PFSK-1 (cell line): Measurements from ENCODE around the gene NAP1L1.

Experiments
- FOXP2 ChIP-seq: optimal IDR thresholded peaks from 2 replicates; pipeline ENCODE3; 2011; ENCODE audit warnings: borderline replicate concordance, control low read depth, inconsistent platforms; ENCODE audit not compliant: insufficient read depth; ENCODE audit errors: extremely low read length, extremely low read depth
- POLR2AphosphoS5 ChIP-seq: IDR thresholded peaks from 2 replicates; pipeline ENCODE4 v1.6.1; 2012; ENCODE audit warnings: low read depth, mild to moderate bottlenecking, control low read depth, low read length, moderate library complexity
- SIN3A ChIP-seq: IDR thresholded peaks from 2 replicates; pipeline ENCODE4 v1.6.1; 2012; ENCODE audit warnings: mild to moderate bottlenecking, low read length, moderate library complexity, borderline replicate concordance; ENCODE audit not compliant: insufficient read depth
- TAF1 ChIP-seq: IDR thresholded peaks from 2 replicates; pipeline ENCODE4 v1.6.1; 2012; ENCODE audit warnings: low read length, control low read depth, borderline replicate concordance; ENCODE audit not compliant: insufficient read depth
- TF ChIP-seq, protein P1 (sequence below), 2 experiments: IDR thresholded peaks; 2 replicates each; pipeline versions ENCODE4 v1.6.1 to v1.8.0; 2011 to 2012; ENCODE audit warnings: low read depth in 2 of 2, low read length in 2 of 2, control low read depth in 1 of 2, inconsistent platforms in 1 of 2, mild to moderate bottlenecking in 1 of 2, moderate library complexity in 1 of 2; ENCODE audit not compliant: insufficient read depth in 1 of 2

Gene NAP1L1

GRCh38 chr12:76025601-76026575 is 58.6 kb downstream of the NAP1L1 start:
- TF ChIP-seq TAF1 (no peak), SIN3A (no peak), POLR2AphosphoS5 (no peak; the same call in 1 of the 2 replicates), FOXP2 (no peak)
- TF ChIP-seq, protein P1, sequence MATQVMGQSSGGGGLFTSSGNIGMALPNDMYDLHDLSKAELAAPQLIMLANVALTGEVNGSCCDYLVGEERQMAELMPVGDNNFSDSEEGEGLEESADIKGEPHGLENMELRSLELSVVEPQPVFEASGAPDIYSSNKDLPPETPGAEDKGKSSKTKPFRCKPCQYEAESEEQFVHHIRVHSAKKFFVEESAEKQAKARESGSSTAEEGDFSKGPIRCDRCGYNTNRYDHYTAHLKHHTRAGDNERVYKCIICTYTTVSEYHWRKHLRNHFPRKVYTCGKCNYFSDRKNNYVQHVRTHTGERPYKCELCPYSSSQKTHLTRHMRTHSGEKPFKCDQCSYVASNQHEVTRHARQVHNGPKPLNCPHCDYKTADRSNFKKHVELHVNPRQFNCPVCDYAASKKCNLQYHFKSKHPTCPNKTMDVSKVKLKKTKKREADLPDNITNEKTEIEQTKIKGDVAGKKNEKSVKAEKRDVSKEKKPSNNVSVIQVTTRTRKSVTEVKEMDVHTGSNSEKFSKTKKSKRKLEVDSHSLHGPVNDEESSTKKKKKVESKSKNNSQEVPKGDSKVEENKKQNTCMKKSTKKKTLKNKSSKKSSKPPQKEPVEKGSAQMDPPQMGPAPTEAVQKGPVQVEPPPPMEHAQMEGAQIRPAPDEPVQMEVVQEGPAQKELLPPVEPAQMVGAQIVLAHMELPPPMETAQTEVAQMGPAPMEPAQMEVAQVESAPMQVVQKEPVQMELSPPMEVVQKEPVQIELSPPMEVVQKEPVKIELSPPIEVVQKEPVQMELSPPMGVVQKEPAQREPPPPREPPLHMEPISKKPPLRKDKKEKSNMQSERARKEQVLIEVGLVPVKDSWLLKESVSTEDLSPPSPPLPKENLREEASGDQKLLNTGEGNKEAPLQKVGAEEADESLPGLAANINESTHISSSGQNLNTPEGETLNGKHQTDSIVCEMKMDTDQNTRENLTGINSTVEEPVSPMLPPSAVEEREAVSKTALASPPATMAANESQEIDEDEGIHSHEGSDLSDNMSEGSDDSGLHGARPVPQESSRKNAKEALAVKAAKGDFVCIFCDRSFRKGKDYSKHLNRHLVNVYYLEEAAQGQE (IDR thresholded peaks at IDR 0.05; ENCODE audit: insufficient read depth in 1 of 2, low read depth in 2 of 2, low read length in 2 of 2) = no peak

- TF ChIP-seq, protein P1 (IDR thresholded peaks at IDR 0.05; ENCODE audit: insufficient read depth in 1 of 2, low read depth in 2 of 2, low read length in 2 of 2) = no peak
- no peak for TF ChIP-seq SIN3A
- no peak for TF ChIP-seq TAF1
- no peak for TF ChIP-seq POLR2AphosphoS5
- TF ChIP-seq FOXP2 = no peak
These were observed 59.4 kb downstream of the NAP1L1 start for GRCh38 chr12:76024942-76025600.

DNA sequence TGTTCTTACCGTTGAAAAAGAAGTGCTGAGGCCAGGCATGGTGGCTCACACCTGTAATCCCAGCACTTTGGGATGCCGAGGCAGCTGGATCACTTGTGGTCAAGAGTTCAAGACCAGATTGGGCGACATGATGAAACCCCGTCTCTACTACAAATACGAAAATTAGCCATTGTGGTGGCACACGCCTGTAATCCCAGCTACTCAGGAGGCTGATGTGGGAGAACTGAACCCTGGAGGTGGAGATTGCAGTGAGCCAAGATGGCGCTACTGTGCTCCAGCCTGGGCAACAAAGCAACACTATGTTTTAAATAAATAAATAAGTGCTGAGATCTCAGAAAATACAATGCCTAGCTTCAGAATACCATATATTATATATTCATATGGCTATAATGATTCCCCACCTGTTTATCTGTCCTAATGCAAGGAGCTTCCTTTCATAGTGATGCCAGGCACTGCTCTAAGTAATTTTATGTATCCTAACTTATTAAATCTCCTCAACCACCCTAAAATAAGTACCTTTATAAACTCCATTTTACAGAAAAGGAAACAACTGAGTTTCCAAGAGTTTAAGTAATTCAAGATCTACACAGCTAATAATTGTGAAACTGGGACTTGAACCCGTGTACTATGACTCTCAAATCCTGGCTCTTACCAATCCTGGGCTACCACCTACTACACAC is 60.2 kb downstream of the NAP1L1 start:
- no peak for TF ChIP-seq FOXP2
- TF ChIP-seq TAF1 = no peak

- TF ChIP-seq, protein P1 (IDR thresholded peaks at IDR 0.05; ENCODE audit: insufficient read depth in 1 of 2, low read depth in 2 of 2, low read length in 2 of 2) = no peak
- TF ChIP-seq POLR2AphosphoS5 = no peak
- TF ChIP-seq FOXP2 = no peak
These were observed 61.3 kb downstream of the NAP1L1 start for GRCh38 chr12:76023069-76023690.

DNA sequence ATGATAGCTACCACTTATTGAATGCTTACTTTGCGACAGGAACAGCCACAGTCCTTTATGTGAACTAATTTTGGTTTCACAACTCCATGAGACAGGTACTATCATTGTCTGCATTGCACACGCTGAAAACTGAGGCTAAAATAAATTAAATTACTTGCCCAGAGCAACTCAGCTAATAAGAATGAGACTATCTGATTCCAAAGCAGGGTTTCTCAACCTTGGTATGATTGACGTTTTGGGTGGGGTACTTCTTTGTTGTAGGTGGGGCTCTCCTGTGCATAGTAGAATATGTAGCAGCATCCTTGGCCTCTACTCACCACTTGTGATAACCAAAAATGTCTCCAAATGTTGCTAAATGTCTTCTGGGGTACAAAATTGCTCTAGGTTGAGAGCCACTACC is 62.0 kb downstream of the NAP1L1 start:
- TF ChIP-seq FOXP2 = no peak
- no peak for TF ChIP-seq TAF1
- TF ChIP-seq POLR2AphosphoS5 = no peak
- TF ChIP-seq, protein P1 (IDR thresholded peaks at IDR 0.05; ENCODE audit: insufficient read depth in 1 of 2, low read depth in 2 of 2, low read length in 2 of 2) = no peak
- TF ChIP-seq SIN3A = no peak
